22Rv1 (cell line): ENCODE measurements around the gene C3orf22.

Experiments used
- H3K27ac ChIP-seq: fragments of 450-650 bp; 2 replicates; pipeline ENCODE4 v1.5.1; 2017
- CTCF ChIP-seq: fragments of 450-650 bp; IDR thresholded peaks from 2 replicates; pipeline ENCODE4 v1.5.1; 2017; ENCODE audit warnings: mild to moderate bottlenecking
- ZFX ChIP-seq: fragments of 450-650 bp; IDR thresholded peaks from 2 replicates; pipeline ENCODE4 v1.6.1; 2017; ENCODE audit warnings: antibody characterized with exemption, borderline replicate concordance

The C3orf22 gene

GRCh38 chr3:126516152-126516935 is 42.4 kb downstream of the C3orf22 start:
- no peak overlapping the region for H3K27ac ChIP-seq
- TF ChIP-seq ZFX (no peak), CTCF (no peak)

DNA sequence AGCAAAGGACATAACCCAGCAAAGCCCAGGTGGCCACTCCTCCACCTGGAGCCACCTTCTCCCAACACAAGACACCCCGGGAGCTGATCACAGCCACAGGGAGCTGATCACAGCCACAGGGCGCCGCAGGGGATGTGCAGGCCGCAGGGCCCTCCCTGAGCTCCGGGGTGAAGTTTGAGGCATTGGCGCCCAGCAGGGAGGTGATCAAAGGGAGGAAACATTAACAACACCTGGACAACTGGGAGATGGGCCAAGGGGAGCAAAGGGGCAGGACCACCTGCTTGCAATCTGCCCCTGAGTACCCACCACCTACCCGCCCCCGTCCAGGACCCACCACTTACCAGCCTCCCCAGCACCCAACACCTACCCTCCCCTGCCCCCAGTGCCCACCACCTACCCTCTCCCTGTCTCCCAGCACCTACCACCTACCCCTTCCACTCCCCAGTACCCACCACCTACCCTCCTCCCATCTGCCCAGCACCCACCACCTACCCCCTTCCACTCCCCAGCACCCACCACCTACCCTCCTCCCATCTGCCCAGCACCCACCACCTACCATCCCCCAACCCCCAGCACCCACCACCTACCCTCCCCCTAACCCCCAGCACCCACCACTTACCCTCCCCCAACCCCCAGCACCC is 43.5 kb downstream of the C3orf22 start:
- TF ChIP-seq CTCF (no peak), ZFX (no peak)
- no peak overlapping the region for H3K27ac ChIP-seq

DNA sequence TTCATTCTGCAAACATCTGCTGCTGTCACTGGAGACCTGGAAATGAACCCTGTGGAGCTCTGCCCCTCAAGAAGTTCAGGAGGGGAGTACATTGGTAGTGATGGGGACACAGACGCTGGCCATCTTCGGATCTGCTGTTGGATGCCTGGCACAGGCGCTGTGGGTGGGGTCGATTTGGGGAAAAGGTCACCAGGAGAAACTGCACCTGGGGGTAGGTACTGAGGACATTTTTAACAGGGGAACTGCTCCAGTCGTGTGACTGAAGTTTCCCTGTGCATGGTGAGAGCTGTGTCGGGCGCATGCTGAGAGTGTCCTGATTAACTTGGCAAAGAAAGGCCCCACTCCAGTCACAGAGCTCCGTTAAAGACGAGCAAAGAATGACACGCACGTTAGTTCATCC is 44.6 kb downstream of the C3orf22 start:
- H3K27ac ChIP-seq: no peak overlapping the region
- no peak for TF ChIP-seq ZFX

GRCh38 chr3:126512916-126513650 is 45.6 kb downstream of the C3orf22 start:
- no peak overlapping the region for H3K27ac ChIP-seq
- TF ChIP-seq ZFX (no peak), CTCF (no peak)

DNA sequence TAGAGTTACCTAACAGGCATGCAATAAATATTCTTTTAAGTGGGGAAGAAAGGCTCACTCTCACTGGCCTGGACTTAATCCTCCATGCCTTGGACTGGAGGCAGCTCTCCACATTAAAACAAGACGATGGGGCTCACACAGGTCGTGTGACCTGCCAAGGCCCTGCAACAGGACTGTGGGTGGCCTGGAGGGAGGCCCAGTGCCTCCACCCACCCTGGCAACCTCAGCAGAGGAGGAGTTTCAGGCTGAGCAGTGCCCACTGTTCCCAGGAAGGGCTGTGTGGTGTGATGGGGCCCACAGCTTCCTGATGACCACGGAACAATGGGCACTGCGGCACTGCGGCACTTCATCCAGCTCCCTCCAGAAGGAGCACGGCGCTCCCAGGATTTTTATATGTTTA is 46.7 kb downstream of the C3orf22 start:
- no peak overlapping the region for H3K27ac ChIP-seq
- no peak for TF ChIP-seq ZFX
- TF ChIP-seq CTCF: no peak

- H3K27ac ChIP-seq: no peak overlapping the region
- no peak for TF ChIP-seq ZFX
- TF ChIP-seq CTCF: no peak
Observed at GRCh38 chr3:126511291-126511690, 47.4 kb downstream of the C3orf22 start.

GRCh38 chr3:126510308-126510910 is 48.3 kb downstream of the C3orf22 start:
- TF ChIP-seq CTCF (no peak), ZFX (no peak)
- H3K27ac ChIP-seq: no peak overlapping the region
